ENCODE data around the gene ZSCAN18.

ZSCAN18 gene

GRCh38 chr19:58096884-58097283, 1.1 kb downstream of the ZSCAN18 start:
- no peak for TF ChIP-seq CTCF (IDR thresholded peaks at IDR 0.05; ENCODE audit: low read depth, low read length, missing control alignments)
- H3K4me3 ChIP-seq (replicated peaks; ENCODE audit: low read depth, low read length), result no peak overlapping the region
- DNase-seq (ENCODE audit: extremely low read depth, low read depth), result no peak

GRCh38 chr19:58095328-58095727, 2.7 kb downstream of the ZSCAN18 start:
- TF ChIP-seq CTCF (IDR thresholded peaks at IDR 0.05; ENCODE audit: low read depth, low read length, missing control alignments), result no peak
- DNase-seq (ENCODE audit: extremely low read depth, low read depth), result no peak
- no peak overlapping the region for H3K4me3 ChIP-seq (replicated peaks; ENCODE audit: low read depth, low read length)

GRCh38 chr19:58093071-58093470, 5.0 kb downstream of the ZSCAN18 start:
- DNase-seq (ENCODE audit: extremely low read depth, low read depth), result no peak
- TF ChIP-seq CTCF (IDR thresholded peaks at IDR 0.05; ENCODE audit: low read depth, low read length, missing control alignments), result no peak
- H3K4me3 ChIP-seq (replicated peaks; ENCODE audit: low read depth, low read length), result no peak overlapping the region

GRCh38 chr19:58091251-58091995, 6.6 kb downstream of the ZSCAN18 start:
- no peak for TF ChIP-seq CTCF (IDR thresholded peaks at IDR 0.05; ENCODE audit: low read depth, low read length, missing control alignments)
- no peak for DNase-seq (ENCODE audit: extremely low read depth, low read depth)

GRCh38 chr19:58089846-58090245, 8.2 kb downstream of the ZSCAN18 start:
- no peak for DNase-seq (ENCODE audit: extremely low read depth, low read depth)
- no peak for TF ChIP-seq CTCF (IDR thresholded peaks at IDR 0.05; ENCODE audit: low read depth, low read length, missing control alignments)
- H3K4me3 ChIP-seq (replicated peaks; ENCODE audit: low read depth, low read length), result no peak overlapping the region

More at GRCh38 chr19:58091251-58091995, 6.6 kb downstream of the ZSCAN18 start:
- no peak overlapping the region for H3K4me3 ChIP-seq (replicated peaks; ENCODE audit: low read depth, low read length)

GRCh38 chr19:58088521-58089052, 9.4 kb downstream of the ZSCAN18 start:
- no peak for DNase-seq (ENCODE audit: extremely low read depth, low read depth)
- TF ChIP-seq CTCF (IDR thresholded peaks at IDR 0.05; ENCODE audit: low read depth, low read length, missing control alignments), result no peak
- H3K4me3 ChIP-seq (replicated peaks; ENCODE audit: low read depth, low read length), result no peak overlapping the region
